Adrenal gland (tissue), 5 donors: ENCODE results near the gene ZNF396.

Source experiments
- POLR2A ChIP-seq, 2 donors: fragments of 450-650 bp; IDR thresholded peaks; one replicate each; pipeline ENCODE4 v1.6.1; 2017; ENCODE audit warnings: antibody characterized with exemption in 2 of 2, mild to moderate bottlenecking in 2 of 2, moderate library complexity in 1 of 2
- TF ChIP-seq, protein P1 (sequence below), 6 experiments: fragments of 450-650 bp in 4 of 6; fragments of 200-600 bp in 2 of 6; sonication (generic) in 1 of 6; IDR thresholded peaks; 1 replicate in 5 of 6; 2 replicates in 1 of 6; pipeline versions ENCODE4 v1.5.1 to v1.8.0; 2016 to 2021; ENCODE audit warnings: antibody characterized with exemption in 6 of 6, mild to moderate bottlenecking in 2 of 6, moderate library complexity in 1 of 6
- donor health status: DM: no; HTN: no; CAD: no.

DNA sequence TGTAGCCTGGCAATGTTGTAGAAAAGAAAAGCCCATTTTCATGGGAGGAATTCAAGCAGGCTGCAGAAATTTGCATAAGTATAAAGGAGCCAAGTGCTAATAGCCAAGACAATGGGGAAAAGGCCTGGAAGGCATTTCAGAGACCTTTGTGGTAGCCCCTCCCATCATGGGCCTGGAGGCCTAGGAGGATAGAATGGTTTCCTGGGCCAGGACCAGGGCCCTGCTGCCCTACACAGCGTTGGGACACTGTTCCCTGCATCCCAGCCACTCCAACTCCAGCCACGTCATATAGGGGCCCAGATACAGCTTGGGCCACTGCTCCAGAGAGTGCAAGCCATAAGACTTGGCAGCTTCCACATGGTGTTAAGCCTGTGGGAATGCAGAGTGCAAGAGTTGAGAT is 24.9 kb downstream of the ZNF396 start:
- TF ChIP-seq, protein P1, sequence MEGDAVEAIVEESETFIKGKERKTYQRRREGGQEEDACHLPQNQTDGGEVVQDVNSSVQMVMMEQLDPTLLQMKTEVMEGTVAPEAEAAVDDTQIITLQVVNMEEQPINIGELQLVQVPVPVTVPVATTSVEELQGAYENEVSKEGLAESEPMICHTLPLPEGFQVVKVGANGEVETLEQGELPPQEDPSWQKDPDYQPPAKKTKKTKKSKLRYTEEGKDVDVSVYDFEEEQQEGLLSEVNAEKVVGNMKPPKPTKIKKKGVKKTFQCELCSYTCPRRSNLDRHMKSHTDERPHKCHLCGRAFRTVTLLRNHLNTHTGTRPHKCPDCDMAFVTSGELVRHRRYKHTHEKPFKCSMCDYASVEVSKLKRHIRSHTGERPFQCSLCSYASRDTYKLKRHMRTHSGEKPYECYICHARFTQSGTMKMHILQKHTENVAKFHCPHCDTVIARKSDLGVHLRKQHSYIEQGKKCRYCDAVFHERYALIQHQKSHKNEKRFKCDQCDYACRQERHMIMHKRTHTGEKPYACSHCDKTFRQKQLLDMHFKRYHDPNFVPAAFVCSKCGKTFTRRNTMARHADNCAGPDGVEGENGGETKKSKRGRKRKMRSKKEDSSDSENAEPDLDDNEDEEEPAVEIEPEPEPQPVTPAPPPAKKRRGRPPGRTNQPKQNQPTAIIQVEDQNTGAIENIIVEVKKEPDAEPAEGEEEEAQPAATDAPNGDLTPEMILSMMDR (IDR thresholded peaks at IDR 0.05), result no peak
- no peak for TF ChIP-seq POLR2A (IDR thresholded peaks at IDR 0.05)
